IMR-90 (cell line): ENCODE data around the gene AATF. TPM values are rescaled to one million over a fixed set of nuclear protein-coding genes. Genes with fewer than 3 reads are reported as not detected.

Experiments
- ATAC-seq: fragments of 200-7000 bp; cut with Tn5 transposase; 2 replicates; pipeline ENCODE4 v1.9.1; 2020; ENCODE audit warnings: low read depth, mild to moderate bottlenecking, moderate library complexity
- BruUV-seq: library from RNA; stranded (reverse); fragments of 400-500 nt; replicated peaks from 2 replicates; lab custom pipeline; 2021; lab: Mats Ljungman, UMichigan
- CTCF ChIA-PET: fragments of 300-600 bp; formaldehyde crosslinking; extraction: SDS; loops from one replicate; lab custom pipeline; 2021; ENCODE audit warnings: antibody characterized with exemption; lab: Yijun Ruan, JAX
- POLR2A ChIA-PET: fragments of 300-600 bp; sonication (Branson Sonifier 250); formaldehyde crosslinking; loops from one replicate; lab custom pipeline; 2022; ENCODE audit warnings: antibody characterized with exemption; ENCODE audit not compliant: unreplicated experiment; lab: Charles Lee
- DNase-seq: peaks from one replicate; pipeline ENCODE4 v3.0.0; 2013
- H2AFZ ChIP-seq: replicated peaks from 2 replicates; pipeline ENCODE3; 2013; ENCODE audit warnings: low read length, mild to moderate bottlenecking; ENCODE audit not compliant: poor library complexity
- H2AK5ac ChIP-seq: 2 replicates; pipeline ENCODE4 v1.6.1; 2013; ENCODE audit warnings: low read depth, low read length, inconsistent platforms
- H2AK9ac ChIP-seq: replicated peaks from 2 replicates; pipeline ENCODE3; 2013; ENCODE audit warnings: mild to moderate bottlenecking, low read depth, low read length, moderate library complexity; ENCODE audit not compliant: poor library complexity
- H2BK120ac ChIP-seq: 2 replicates; pipeline ENCODE4 v1.6.1; 2013; ENCODE audit warnings: low read depth, low read length, inconsistent platforms
- H2BK15ac ChIP-seq: 3 replicates; pipeline ENCODE4 v1.6.1; 2013; ENCODE audit warnings: low read depth, low read length, inconsistent platforms
- H2BK20ac ChIP-seq: 2 replicates; pipeline ENCODE4 v1.6.1; 2013; ENCODE audit warnings: low read depth, mild to moderate bottlenecking, inconsistent platforms, low read length, moderate library complexity
- H2BK5ac ChIP-seq: 2 replicates; pipeline ENCODE4 v1.6.1; 2013; ENCODE audit warnings: mild to moderate bottlenecking, low read depth, low read length, inconsistent platforms; ENCODE audit not compliant: poor library complexity, severe bottlenecking
- H3K14ac ChIP-seq: replicated peaks from 2 replicates; pipeline ENCODE4 v1.6.1; 2013; ENCODE audit warnings: low read depth, low read length, inconsistent platforms
- H3K18ac ChIP-seq: 2 replicates; pipeline ENCODE4 v1.6.1; 2013; ENCODE audit warnings: low read depth, low read length, control low read depth
- H3K23ac ChIP-seq: 2 replicates; pipeline ENCODE4 v1.6.1; 2013; ENCODE audit warnings: low read depth, low read length, inconsistent platforms
- H3K27ac ChIP-seq: 2 replicates; pipeline ENCODE4 v1.5.1; 2013; ENCODE audit warnings: mild to moderate bottlenecking, control low read depth, low read length; ENCODE audit not compliant: insufficient read depth
- H3K27me3 ChIP-seq: 2 replicates; pipeline ENCODE4 v1.6.1; 2013; ENCODE audit warnings: low read length; ENCODE audit not compliant: control insufficient read depth, insufficient read depth
- H3K36me3 ChIP-seq: 2 replicates; pipeline ENCODE4 v1.6.1; 2013; ENCODE audit warnings: low read length, mixed read lengths; ENCODE audit not compliant: control insufficient read depth, insufficient read depth
- H3K4ac ChIP-seq: 2 replicates; pipeline ENCODE4 v1.6.1; 2013; ENCODE audit warnings: low read depth, low read length, inconsistent platforms
- H3K4me1 ChIP-seq: 2 replicates; pipeline ENCODE4 v1.6.1; 2013; ENCODE audit warnings: low read length, mixed read lengths; ENCODE audit not compliant: control insufficient read depth, insufficient read depth
- H3K4me2 ChIP-seq: 2 replicates; pipeline ENCODE4 v1.6.1; 2013; ENCODE audit warnings: low read depth, mild to moderate bottlenecking, control low read depth, low read length, moderate library complexity
- H3K4me3 ChIP-seq: 2 replicates; pipeline ENCODE4 v1.5.1; 2013; ENCODE audit warnings: low read depth, mild to moderate bottlenecking, control low read depth, low read length, moderate library complexity; ENCODE audit not compliant: insufficient read depth
- H3K56ac ChIP-seq: 2 replicates; pipeline ENCODE4 v1.6.1; 2013; ENCODE audit warnings: low read length, inconsistent platforms; ENCODE audit not compliant: insufficient read depth; ENCODE audit errors: extremely low read depth
- H3K79me1 ChIP-seq, 2 experiments: 2 replicates each; pipeline ENCODE4 v1.6.1; 2013; ENCODE audit warnings: low read length in 2 of 2, inconsistent platforms in 1 of 2, low read depth in 1 of 2
- H3K9ac ChIP-seq: 2 replicates; pipeline ENCODE4 v1.6.1; 2013; ENCODE audit warnings: low read depth, low read length, control low read depth
- H3K9me1 ChIP-seq: 2 replicates; pipeline ENCODE4 v1.6.1; 2013; ENCODE audit warnings: low read length, inconsistent platforms; ENCODE audit not compliant: insufficient read depth
- H3K9me3 ChIP-seq: 2 replicates; pipeline ENCODE4 v1.6.1; 2013; ENCODE audit warnings: low read length; ENCODE audit not compliant: control insufficient read depth, insufficient read depth
- H4K20me1 ChIP-seq: 2 replicates; pipeline ENCODE4 v1.6.1; 2013; ENCODE audit warnings: low read length, inconsistent platforms; ENCODE audit not compliant: insufficient read depth
- H4K5ac ChIP-seq: 2 replicates; pipeline ENCODE4 v1.6.1; 2013; ENCODE audit warnings: mild to moderate bottlenecking, low read depth, low read length, control low read depth
- H4K8ac ChIP-seq, 2 experiments: 2 replicates each; pipeline ENCODE4 v1.6.1; 2013; ENCODE audit warnings: low read depth in 2 of 2, low read length in 2 of 2, control low read depth in 1 of 2, inconsistent platforms in 1 of 2
- H4K91ac ChIP-seq: 2 replicates; pipeline ENCODE4 v1.6.1; 2013; ENCODE audit warnings: low read depth, low read length, inconsistent platforms; ENCODE audit not compliant: insufficient read depth
- BHLHE40 ChIP-seq: fragments of 150-350 bp; IDR thresholded peaks from 2 replicates; pipeline ENCODE4 v1.6.1; 2016; ENCODE audit warnings: mild to moderate bottlenecking, low read depth, low read length
- CEBPB ChIP-seq: IDR thresholded peaks from 2 replicates; pipeline ENCODE4 v1.6.1; 2012; ENCODE audit warnings: low read depth, low read length, improper control_type of control experiment
- CHD1 ChIP-seq: IDR thresholded peaks from 2 replicates; pipeline ENCODE4 v1.6.1; 2012; ENCODE audit warnings: low read depth, low read length, improper control_type of control experiment
- FOS ChIP-seq: fragments of 150-350 bp; IDR thresholded peaks from 2 replicates; pipeline ENCODE4 v1.6.1; 2016; ENCODE audit warnings: low read depth, low read length
- MAFK ChIP-seq: IDR thresholded peaks from 2 replicates; pipeline ENCODE4 v1.6.1; 2012; ENCODE audit warnings: low read depth, low read length, improper control_type of control experiment
- MAZ ChIP-seq: IDR thresholded peaks from 2 replicates; pipeline ENCODE4 v1.6.1; 2012; ENCODE audit warnings: low read depth, mild to moderate bottlenecking, low read length, improper control_type of control experiment, moderate library complexity, borderline replicate concordance
- MXI1 ChIP-seq: IDR thresholded peaks from 2 replicates; pipeline ENCODE4 v1.6.1; 2012; ENCODE audit warnings: low read depth, mild to moderate bottlenecking, low read length, moderate library complexity, borderline replicate concordance
- NFE2L2 ChIP-seq: fragments of 150-350 bp; IDR thresholded peaks from 2 replicates; pipeline ENCODE4 v1.6.1; 2016; ENCODE audit warnings: low read depth, mild to moderate bottlenecking, low read length
- POLR2A ChIP-seq: IDR thresholded peaks from 2 replicates; pipeline ENCODE4 v1.6.1; 2012; ENCODE audit warnings: mild to moderate bottlenecking, low read depth, low read length
- RAD21 ChIP-seq: IDR thresholded peaks from 2 replicates; pipeline ENCODE4 v1.6.1; 2012; ENCODE audit warnings: low read length, improper control_type of control experiment
- RCOR1 ChIP-seq: IDR thresholded peaks from 2 replicates; pipeline ENCODE4 v1.6.1; 2012; ENCODE audit warnings: mild to moderate bottlenecking, low read length, improper control_type of control experiment; ENCODE audit not compliant: insufficient replicate concordance
- RFX5 ChIP-seq: IDR thresholded peaks from 2 replicates; pipeline ENCODE4 v1.8.0; 2012; ENCODE audit warnings: low read depth, mild to moderate bottlenecking, low read length, moderate library complexity
- SMC3 ChIP-seq: fragments of 150-350 bp; IDR thresholded peaks from 2 replicates; pipeline ENCODE4 v1.6.1; 2016; ENCODE audit warnings: low read depth, mild to moderate bottlenecking, antibody characterized with exemption, low read length, moderate library complexity
- WGBS, 2 experiments: methylation state at CpG; one replicate each; pipeline versions ENCODE4 v1.1.5 to v1.1.7; 2013; ENCODE audit warnings: missing lambda C conversion rate in 2 of 2; ENCODE audit not compliant: insufficient read length in 1 of 2; ENCODE audit errors: extremely low coverage in 2 of 2; 5-methylcytosine and 5-hydroxymethylcytosine counted together
- dilution Hi-C: fragments of 300-500 bp; cut with HindIII; formaldehyde crosslinking; loops from one replicate; pipeline ENCODE4 v1.14.3; 2018; ENCODE audit warnings: low sequenced_read_pairs; ENCODE audit not compliant: unreplicated experiment
- in situ Hi-C: fragments of 300-500 bp; cut with MboI; formaldehyde crosslinking; loops from 3 replicates; pipeline ENCODE4 v1.14.3; 2019; ENCODE audit warnings: low sequenced_read_pairs, inconsistent platforms, mixed read lengths
- intact Hi-C: fragments of 100-400 bp; cut with micrococcal nuclease; formaldehyde crosslinking; loops from 2 replicates; pipeline ENCODE4 v1.10.0; 2022
- polyA plus RNA-seq, 3 experiments: library from polyadenylated mRNA; depleted of rRNA; stranded (reverse); fragments of >200 nt; gene quantifications; 2 replicates each; pipeline ENCODE4 v1.2.3, GENCODE V29; 2012; ENCODE audit warnings: low replicate concordance in 1 of 3
- total RNA-seq: library from RNA; depleted of rRNA; stranded (reverse); fragments of >200 nt; gene quantifications from 2 replicates; pipeline ENCODE4 v1.2.3, GENCODE V29; 2012
- TF ChIP-seq, protein P1 (sequence below): conservative IDR thresholded peaks from 2 replicates; pipeline ENCODE4 v1.5.1; 2012; ENCODE audit warnings: mild to moderate bottlenecking, low read depth, low read length, improper control_type of control experiment
- TF ChIP-seq, protein P2 (sequence below): fragments of 150-350 bp; IDR thresholded peaks from 2 replicates; pipeline ENCODE4 v1.6.1; 2017; ENCODE audit warnings: mild to moderate bottlenecking, antibody characterized with exemption, low read length, low read depth
- TF ChIP-seq, protein P3 (sequence below): fragments of 150-350 bp; IDR thresholded peaks from 2 replicates; pipeline ENCODE4 v1.6.1; 2016; ENCODE audit warnings: low read depth, mild to moderate bottlenecking, low read length, moderate library complexity, borderline replicate concordance

AATF gene
- total and polyA plus RNA-seq, 2 of the 4 experiments (the other 2 are of a cell fraction): 21.0 to 34.8 TPM

DNA sequence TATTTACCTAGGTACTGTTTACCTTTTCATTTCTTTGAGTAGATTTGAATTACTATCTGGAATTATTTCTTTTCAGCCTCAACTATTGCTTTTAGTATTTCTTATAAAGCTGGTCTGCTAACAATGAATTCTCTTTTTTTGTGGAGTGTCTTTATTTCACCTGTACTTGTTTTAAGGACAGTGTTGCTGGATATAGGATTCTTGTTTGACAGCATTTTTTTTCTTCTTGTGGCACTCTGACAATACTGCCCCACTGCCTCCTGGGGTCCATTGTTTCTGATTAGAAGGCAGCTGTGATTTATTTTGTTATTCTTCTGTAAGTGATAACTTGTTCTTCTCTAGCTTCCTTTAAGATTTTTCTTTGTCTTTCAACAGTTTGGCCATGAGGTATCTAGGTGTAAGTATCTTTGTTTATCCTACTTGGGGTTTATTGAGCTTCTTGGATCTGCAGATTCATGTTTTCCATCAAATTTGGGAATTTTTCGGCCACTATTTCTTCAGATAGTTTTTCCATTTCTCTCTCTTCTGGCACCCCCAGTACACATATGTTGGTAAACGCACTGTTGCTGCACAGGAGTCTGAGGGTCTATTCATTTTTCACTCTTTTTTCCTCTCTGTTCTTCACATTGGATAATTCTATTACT, 130.4 kb downstream of the AATF start:
- intact Hi-C loops: no loop called here
- ATAC-seq (no peak), DNase-seq (no peak)
- TF ChIP-seq MXI1 (no peak), RFX5 (no peak), SMC3 (no peak), FOS (no peak), BHLHE40 (no peak), RAD21 (no peak), CHD1 (no peak), POLR2A (no peak), CEBPB (no peak), MAFK (no peak), RCOR1 (no peak), NFE2L2 (no peak), MAZ (no peak)
- TF ChIP-seq, protein P1, sequence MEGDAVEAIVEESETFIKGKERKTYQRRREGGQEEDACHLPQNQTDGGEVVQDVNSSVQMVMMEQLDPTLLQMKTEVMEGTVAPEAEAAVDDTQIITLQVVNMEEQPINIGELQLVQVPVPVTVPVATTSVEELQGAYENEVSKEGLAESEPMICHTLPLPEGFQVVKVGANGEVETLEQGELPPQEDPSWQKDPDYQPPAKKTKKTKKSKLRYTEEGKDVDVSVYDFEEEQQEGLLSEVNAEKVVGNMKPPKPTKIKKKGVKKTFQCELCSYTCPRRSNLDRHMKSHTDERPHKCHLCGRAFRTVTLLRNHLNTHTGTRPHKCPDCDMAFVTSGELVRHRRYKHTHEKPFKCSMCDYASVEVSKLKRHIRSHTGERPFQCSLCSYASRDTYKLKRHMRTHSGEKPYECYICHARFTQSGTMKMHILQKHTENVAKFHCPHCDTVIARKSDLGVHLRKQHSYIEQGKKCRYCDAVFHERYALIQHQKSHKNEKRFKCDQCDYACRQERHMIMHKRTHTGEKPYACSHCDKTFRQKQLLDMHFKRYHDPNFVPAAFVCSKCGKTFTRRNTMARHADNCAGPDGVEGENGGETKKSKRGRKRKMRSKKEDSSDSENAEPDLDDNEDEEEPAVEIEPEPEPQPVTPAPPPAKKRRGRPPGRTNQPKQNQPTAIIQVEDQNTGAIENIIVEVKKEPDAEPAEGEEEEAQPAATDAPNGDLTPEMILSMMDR: no peak
- TF ChIP-seq, protein P2, sequence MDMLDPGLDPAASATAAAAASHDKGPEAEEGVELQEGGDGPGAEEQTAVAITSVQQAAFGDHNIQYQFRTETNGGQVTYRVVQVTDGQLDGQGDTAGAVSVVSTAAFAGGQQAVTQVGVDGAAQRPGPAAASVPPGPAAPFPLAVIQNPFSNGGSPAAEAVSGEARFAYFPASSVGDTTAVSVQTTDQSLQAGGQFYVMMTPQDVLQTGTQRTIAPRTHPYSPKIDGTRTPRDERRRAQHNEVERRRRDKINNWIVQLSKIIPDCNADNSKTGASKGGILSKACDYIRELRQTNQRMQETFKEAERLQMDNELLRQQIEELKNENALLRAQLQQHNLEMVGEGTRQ: no peak
- TF ChIP-seq, protein P3, sequence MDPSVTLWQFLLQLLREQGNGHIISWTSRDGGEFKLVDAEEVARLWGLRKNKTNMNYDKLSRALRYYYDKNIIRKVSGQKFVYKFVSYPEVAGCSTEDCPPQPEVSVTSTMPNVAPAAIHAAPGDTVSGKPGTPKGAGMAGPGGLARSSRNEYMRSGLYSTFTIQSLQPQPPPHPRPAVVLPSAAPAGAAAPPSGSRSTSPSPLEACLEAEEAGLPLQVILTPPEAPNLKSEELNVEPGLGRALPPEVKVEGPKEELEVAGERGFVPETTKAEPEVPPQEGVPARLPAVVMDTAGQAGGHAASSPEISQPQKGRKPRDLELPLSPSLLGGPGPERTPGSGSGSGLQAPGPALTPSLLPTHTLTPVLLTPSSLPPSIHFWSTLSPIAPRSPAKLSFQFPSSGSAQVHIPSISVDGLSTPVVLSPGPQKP: no peak
- no peak overlapping the region for H3K9ac ChIP-seq
- no peak overlapping the region for H3K23ac ChIP-seq
- 80% methylated on average over 1 of the region's 2 CpGs; no CpG with 5 or more reads in 1 of the 2 experiments for WGBS, 2 experiments
- peaks cover 3% of the 10 kb centered on the region; the same call in 1 of the 2 replicates for H4K20me1 ChIP-seq
- H4K8ac ChIP-seq: no peak overlapping the region
- H2BK120ac ChIP-seq: no peak overlapping the region
- H3K4ac ChIP-seq: no peak overlapping the region
- no peaks in the 10 kb centered on the region for H3K9me1 ChIP-seq
- H3K56ac ChIP-seq: no peak overlapping the region
- H3K4me1 ChIP-seq: no peaks in the 10 kb centered on the region
- in situ Hi-C loops: no loop called here
- no peak overlapping the region for H3K14ac ChIP-seq
- no peaks in the 10 kb centered on the region for H3K36me3 ChIP-seq
- no peaks in the 10 kb centered on the region for H3K27me3 ChIP-seq
- H2AK5ac ChIP-seq: no peak overlapping the region
- CTCF ChIA-PET: no interaction called here
- no peak overlapping the region for H4K91ac ChIP-seq
- no TSS peak for BruUV-seq
- no peak overlapping the region for H2BK5ac ChIP-seq
- no peak overlapping the region for H3K18ac ChIP-seq
- H3K9me3 ChIP-seq: no peaks in the 10 kb centered on the region; the same call in 1 of the 2 replicates
- POLR2A ChIA-PET: no interaction called here
- no peak overlapping the region for H2AFZ ChIP-seq
- H2BK20ac ChIP-seq: no peak overlapping the region
- H3K4me2 ChIP-seq: no peak overlapping the region
- dilution Hi-C loops: no loop called here
- no peak overlapping the region for H2BK15ac ChIP-seq
- H4K5ac ChIP-seq: no peak overlapping the region
- H3K4me3 ChIP-seq: no peak overlapping the region
- H2AK9ac ChIP-seq: no peak overlapping the region
- no peaks in the 10 kb centered on the region for H3K79me1 ChIP-seq
- no peak overlapping the region for H3K27ac ChIP-seq
